HPDE6-E6E7 (cell line): Measurements from ENCODE around the gene RAB11FIP4.

ENCODE experiments used
- DNase-seq: peaks from one replicate; pipeline ENCODE4 v3.0.0; 2011; ENCODE audit warnings: missing footprints; ENCODE audit errors: extremely low spot score

Gene RAB11FIP4

GRCh38 chr17:31484821-31485220, 93.3 kb downstream of the RAB11FIP4 start:
- DNase-seq = no peak

GRCh38 chr17:31486351-31487062, 95.0 kb downstream of the RAB11FIP4 start:
- DNase-seq = no peak

GRCh38 chr17:31487063-31487647, 95.7 kb downstream of the RAB11FIP4 start:
- no peak for DNase-seq

- DNase-seq = peak; percentile 96
These were observed 96.3 kb downstream of the RAB11FIP4 start for GRCh38 chr17:31487648-31488263.

- DNase-seq = no peak
These were observed 96.9 kb downstream of the RAB11FIP4 start for GRCh38 chr17:31488264-31488981.

GRCh38 chr17:31488982-31489294, 97.5 kb downstream of the RAB11FIP4 start:
- DNase-seq = no peak

GRCh38 chr17:31489295-31490018, 98.0 kb downstream of the RAB11FIP4 start:
- peak; percentile 75 for DNase-seq

- no peak for DNase-seq
These were observed 98.7 kb downstream of the RAB11FIP4 start for GRCh38 chr17:31490019-31490650.

- no peak for DNase-seq
These were observed 99.3 kb downstream of the RAB11FIP4 start for GRCh38 chr17:31490671-31491375.

GRCh38 chr17:31491376-31492131, 100.1 kb downstream of the RAB11FIP4 start:
- DNase-seq = no peak

GRCh38 chr17:31492206-31492605, 100.7 kb downstream of the RAB11FIP4 start:
- DNase-seq = no peak

GRCh38 chr17:31492880-31493655, 101.6 kb downstream of the RAB11FIP4 start:
- no peak for DNase-seq

GRCh38 chr17:31493656-31494155, 102.2 kb downstream of the RAB11FIP4 start:
- DNase-seq = no peak

GRCh38 chr17:31494259-31495021, 103.0 kb downstream of the RAB11FIP4 start:
- peak; percentile 50 for DNase-seq

- no peak for DNase-seq
These were observed 103.8 kb downstream of the RAB11FIP4 start for GRCh38 chr17:31495022-31495885.

GRCh38 chr17:31496097-31496496, 104.6 kb downstream of the RAB11FIP4 start:
- no peak for DNase-seq

GRCh38 chr17:31496601-31497000, 105.1 kb downstream of the RAB11FIP4 start:
- DNase-seq = no peak
